H1 (cell line): ENCODE measurements around the gene MICU2. TPM values are rescaled to one million over a fixed set of nuclear protein-coding genes. Genes with fewer than 3 reads are reported as not detected.
"Not testable (repeated sequence)": the region's sequence is repeated elsewhere in the genome, so short reads cannot be mapped to it uniquely, and the experiment has no call there.

ENCODE experiments used
- CTCF ChIA-PET: fragments of 300-600 bp; sonication (Branson Sonifier 250); formaldehyde crosslinking; loops from one replicate; lab custom pipeline; 2021; ENCODE audit not compliant: partially characterized antibody; lab: Charles Lee
- POLR2A ChIA-PET: fragments of 300-600 bp; sonication (Branson Sonifier 250); formaldehyde crosslinking; loops from one replicate; lab custom pipeline; 2021; ENCODE audit warnings: inconsistent platforms; ENCODE audit not compliant: partially characterized antibody; lab: Charles Lee
- DNase-seq, 2 experiments: peaks; one replicate each; pipeline versions ENCODE4 v3.0.0 to v3.0.0-alpha.2; 2010 to 2022; ENCODE audit warnings: low spot score in 2 of 2, low read depth in 1 of 2, mixed read lengths in 1 of 2
- FAIRE-seq: peaks from 2 replicates; lab custom pipeline; 2011; peaks lifted over from hg19 to GRCh38; lab: Jason Lieb, UNC
- H2AFZ ChIP-seq: 2 replicates; pipeline ENCODE4 v1.8.1; 2012; ENCODE audit warnings: low read length, inconsistent platforms
- H2AK5ac ChIP-seq: 2 replicates; pipeline ENCODE4 v1.6.1; 2013; ENCODE audit warnings: low read depth, low read length
- H2BK120ac ChIP-seq: replicated peaks from 2 replicates; pipeline ENCODE3; 2013; ENCODE audit warnings: low read depth, low read length, inconsistent platforms
- H2BK12ac ChIP-seq: 2 replicates; pipeline ENCODE4 v1.6.1; 2013; ENCODE audit warnings: low read depth, low read length
- H2BK15ac ChIP-seq: 2 replicates; pipeline ENCODE4 v1.6.1; 2013; ENCODE audit warnings: low read length
- H2BK20ac ChIP-seq: 2 replicates; pipeline ENCODE4 v1.6.1; 2013; ENCODE audit warnings: low read length
- H2BK5ac ChIP-seq: 2 replicates; pipeline ENCODE4 v1.6.1; 2013; ENCODE audit warnings: low read depth, low read length
- H3K14ac ChIP-seq: 2 replicates; pipeline ENCODE4 v1.6.1; 2013; ENCODE audit warnings: inconsistent platforms; ENCODE audit not compliant: insufficient read length
- H3K18ac ChIP-seq: 2 replicates; pipeline ENCODE4 v1.6.1; 2013; ENCODE audit warnings: low read length; ENCODE audit errors: extremely low read depth
- H3K23ac ChIP-seq: 2 replicates; pipeline ENCODE4 v1.6.1; 2013; ENCODE audit warnings: inconsistent platforms; ENCODE audit not compliant: insufficient read length
- H3K23me2 ChIP-seq: 2 replicates; pipeline ENCODE4 v1.6.1; 2013; ENCODE audit warnings: low read depth, low read length
- H3K27ac ChIP-seq: 2 replicates; pipeline ENCODE4 v1.6.1; 2011; ENCODE audit warnings: low read depth, low read length, inconsistent platforms
- H3K27me3 ChIP-seq, 4 experiments: replicated peaks in 1 of 4; 1 replicate in 1 of 4; 2 replicates in 3 of 4; pipeline versions ENCODE4 v1.6.1 to v1.8.1; 2011 to 2013; ENCODE audit warnings: low read length in 3 of 4, mild to moderate bottlenecking in 3 of 4, inconsistent platforms in 2 of 4, mixed read lengths in 2 of 4, moderate library complexity in 1 of 4; ENCODE audit not compliant: control insufficient read depth in 3 of 4, insufficient read depth in 3 of 4; ENCODE audit errors: extremely low read depth in 1 of 4
- H3K36me3 ChIP-seq, 4 experiments: 2 replicates each; pipeline versions ENCODE4 v1.6.1 to v1.8.1; 2011 to 2013; ENCODE audit warnings: mild to moderate bottlenecking in 4 of 4, low read length in 3 of 4, moderate library complexity in 2 of 4, control low read depth in 1 of 4, inconsistent platforms in 1 of 4; ENCODE audit not compliant: insufficient read depth in 4 of 4, control insufficient read depth in 2 of 4
- H3K4ac ChIP-seq: replicated peaks from 2 replicates; pipeline ENCODE3; 2013; ENCODE audit warnings: low read length, low read depth, mixed read lengths, inconsistent platforms; ENCODE audit not compliant: insufficient read length
- H3K4me1 ChIP-seq, 4 experiments: replicated peaks in 1 of 4; 1 replicate in 1 of 4; 2 replicates in 3 of 4; pipeline versions ENCODE4 v1.6.1 to v1.8.1; 2011 to 2013; ENCODE audit warnings: low read length in 3 of 4, inconsistent platforms in 2 of 4, mixed read lengths in 1 of 4; ENCODE audit not compliant: insufficient read depth in 4 of 4, control insufficient read depth in 3 of 4
- H3K4me2 ChIP-seq, 2 experiments: 2 replicates each; pipeline versions ENCODE4 v1.6.1 to v1.8.1; 2011 to 2013; ENCODE audit warnings: low read depth in 2 of 2, low read length in 2 of 2, control low read depth in 1 of 2, inconsistent platforms in 1 of 2, mild to moderate bottlenecking in 1 of 2; ENCODE audit not compliant: insufficient read depth in 1 of 2
- H3K4me3 ChIP-seq, 4 experiments: fragments of 200-600, 300-600 bp in 1 of 4; sonication (generic), shearing (Covaris generic), sonication (Bioruptor Twin) in 1 of 4; 2 replicates each; pipeline versions ENCODE4 v1.5.1 to v1.8.1; 2011 to 2016; ENCODE audit warnings: low read length in 4 of 4, low read depth in 3 of 4, control low read depth in 2 of 4, inconsistent platforms in 2 of 4, mild to moderate bottlenecking in 2 of 4, mixed read lengths in 1 of 4, moderate library complexity in 1 of 4; ENCODE audit not compliant: insufficient read depth in 2 of 4; ENCODE audit errors: extremely low read depth in 1 of 4
- H3K56ac ChIP-seq: replicated peaks from 2 replicates; pipeline ENCODE3; 2013; ENCODE audit warnings: low read depth, mild to moderate bottlenecking, mixed read lengths, low read length, inconsistent platforms; ENCODE audit not compliant: insufficient read length
- H3K79me1 ChIP-seq: 2 replicates; pipeline ENCODE4 v1.6.1; 2013; ENCODE audit warnings: low read depth, low read length, control low read depth
- H3K79me2 ChIP-seq, 2 experiments: 2 replicates each; pipeline versions ENCODE4 v1.6.1 to v1.8.1; 2012 to 2013; ENCODE audit warnings: low read length in 2 of 2, mild to moderate bottlenecking in 2 of 2, inconsistent platforms in 1 of 2; ENCODE audit not compliant: insufficient read depth in 2 of 2, control insufficient read depth in 1 of 2
- H3K9ac ChIP-seq, 4 experiments: replicated peaks in 1 of 4; 1 replicate in 1 of 4; 2 replicates in 3 of 4; pipeline versions ENCODE4 v1.6.1 to v1.8.1; 2011 to 2013; ENCODE audit warnings: low read depth in 3 of 4, low read length in 3 of 4, control low read depth in 2 of 4, mild to moderate bottlenecking in 2 of 4, moderate library complexity in 2 of 4, inconsistent platforms in 1 of 4; ENCODE audit errors: extremely low read depth in 1 of 4
- H3K9me3 ChIP-seq, 2 experiments: 2 replicates each; pipeline versions ENCODE4 v1.6.1 to v1.8.1; 2012 to 2013; ENCODE audit warnings: mild to moderate bottlenecking in 2 of 2, moderate library complexity in 2 of 2, control low read depth in 1 of 2, inconsistent platforms in 1 of 2, low read depth in 1 of 2, low read length in 1 of 2, mixed read lengths in 1 of 2; ENCODE audit not compliant: insufficient read depth in 2 of 2
- H4K20me1 ChIP-seq, 2 experiments: replicated peaks in 1 of 2; 2 replicates each; pipeline versions ENCODE3 to v1.8.1; 2011 to 2013; ENCODE audit warnings: inconsistent platforms in 2 of 2, low read length in 2 of 2, mild to moderate bottlenecking in 1 of 2; ENCODE audit not compliant: insufficient read depth in 2 of 2, control insufficient read depth in 1 of 2
- H4K5ac ChIP-seq: 2 replicates; pipeline ENCODE4 v1.6.1; 2013; ENCODE audit warnings: low read length, low read depth, mixed read lengths, inconsistent platforms; ENCODE audit not compliant: insufficient read length
- H4K8ac ChIP-seq: 2 replicates; pipeline ENCODE4 v1.8.0; 2013; ENCODE audit warnings: mild to moderate bottlenecking, moderate library complexity, low read length, inconsistent platforms; ENCODE audit not compliant: insufficient read depth; ENCODE audit errors: extremely low read depth
- H4K91ac ChIP-seq: replicated peaks from 2 replicates; pipeline ENCODE3; 2013; ENCODE audit warnings: low read length, mixed read lengths, inconsistent platforms; ENCODE audit not compliant: insufficient read length
- WGBS, 2 experiments: shearing (Covaris generic) in 1 of 2; methylation state at CpG; one replicate each; pipeline versions ENCODE4 v1.1.6 to v1.1.7; 2013 to 2015; ENCODE audit warnings: low lambda C conversion rate in 2 of 2, mixed read lengths in 2 of 2, inconsistent platforms in 1 of 2, low coverage in 1 of 2, missing lambda C conversion rate in 1 of 2; ENCODE audit not compliant: insufficient replicate concordance in 2 of 2, insufficient coverage in 1 of 2, insufficient read length in 1 of 2; ENCODE audit errors: extremely low coverage in 1 of 2, missing lambda C conversion rate in 1 of 2; 5-methylcytosine and 5-hydroxymethylcytosine counted together
- polyA plus RNA-seq, 7 experiments: library from polyadenylated mRNA; depleted of rRNA in 3 of 7; stranded (reverse) in 5 of 7; unstranded in 2 of 7; fragments of >200 nt in 5 of 7; fragments of 200-250 nt in 2 of 7; gene quantifications; 1 replicate in 5 of 7; 2 replicates in 1 of 7; 4 replicates in 1 of 7; pipeline versions ENCODE4 v1.2.1 to v1.2.3, GENCODE V29; 2011 to 2013; ENCODE audit warnings: missing spikeins in 2 of 7, mixed read lengths in 2 of 7
- total RNA-seq: library from RNA; stranded (reverse); fragmentation: NEBNext Ultra II Directional; extraction: Animal tissue kit (Norgen Biotek cat#: 25700); gene quantifications from 2 replicates; pipeline ENCODE4 v1.2.1, GENCODE V29; 2021

MICU2 gene
- total and polyA plus RNA-seq, 2 of the 8 experiments (the other 6 are each of a cell fraction or from before 2014, with no cell fraction given): 34.6 to 36.5 TPM

- POLR2A ChIA-PET, H3K4ac ChIP-seq, H3K27ac ChIP-seq, H3K9me3 ChIP-seq, H3K79me1 ChIP-seq, H3K79me2 ChIP-seq, H4K20me1 ChIP-seq, H2BK120ac ChIP-seq, H3K18ac ChIP-seq, H4K5ac ChIP-seq, H3K27me3 ChIP-seq, H3K9ac ChIP-seq, CTCF ChIA-PET, H2BK5ac ChIP-seq, H3K23ac ChIP-seq, H3K4me2 ChIP-seq, H3K23me2 ChIP-seq, H2BK12ac ChIP-seq, H2AFZ ChIP-seq, H2BK15ac ChIP-seq, H4K8ac ChIP-seq, H3K36me3 ChIP-seq, H3K4me3 ChIP-seq, H3K14ac ChIP-seq, H3K56ac ChIP-seq, H4K91ac ChIP-seq, H2BK20ac ChIP-seq, H2AK5ac ChIP-seq, DNase-seq, FAIRE-seq, H3K4me1 ChIP-seq: not testable (repeated sequence)
- 91% methylated on average over 1 of the region's 2 CpGs; no CpG with 5 or more reads in 1 of the 2 experiments for WGBS, 2 experiments
Measured at GRCh38 chr13:21553261-21553660, 50.7 kb downstream of the MICU2 start.
